Ureter (tissue), 1 donor: ENCODE data around the gene RALBP1. TPM values are rescaled to one million over a fixed set of nuclear protein-coding genes. Genes with fewer than 3 reads are reported as not detected.

Source experiments
- total RNA-seq: library from RNA; stranded (reverse); gene quantifications from one replicate; pipeline ENCODE4 v1.2.4, GENCODE V29; 2023
- donor health status: DM: yes; HTN: yes; CAD: no.

Gene RALBP1
- total RNA-seq, 1 donor from 2014 or later, result 117 TPM

Other genes with a start within 250 kb of the RALBP1 start
- 44.6 TPM for gene TWSG1, start 140.7 kb upstream of the RALBP1 start, total RNA-seq
- 156 TPM for gene PPP4R1, start 139.0 kb downstream of the RALBP1 start, total RNA-seq
- 46.0 TPM for gene RAB31, start 232.8 kb downstream of the RALBP1 start, total RNA-seq